KOPT-K1 (cell line): Measurements from ENCODE around the gene CHRM2.

ENCODE experiments used
- H3K27ac ChIP-seq: fragments of 200-600 bp; sonication (generic); 2 replicates; pipeline ENCODE4 v1.5.1; 2016; ENCODE audit warnings: antibody characterized with exemption, mild to moderate bottlenecking, low read depth, low read length; ENCODE audit not compliant: poor library complexity, severe bottlenecking
- H3K36me3 ChIP-seq: fragments of 200-600 bp; sonication (generic); 2 replicates; pipeline ENCODE4 v1.5.1; 2017; ENCODE audit warnings: antibody characterized with exemption, mild to moderate bottlenecking, low read length, moderate library complexity; ENCODE audit not compliant: insufficient read depth
- H3K9me3 ChIP-seq: fragments of 200-600 bp; sonication (generic); 2 replicates; pipeline ENCODE4 v1.5.1; 2017; ENCODE audit warnings: antibody characterized with exemption, low read length, mild to moderate bottlenecking; ENCODE audit not compliant: insufficient read depth, poor library complexity, severe bottlenecking

CHRM2 gene

DNA sequence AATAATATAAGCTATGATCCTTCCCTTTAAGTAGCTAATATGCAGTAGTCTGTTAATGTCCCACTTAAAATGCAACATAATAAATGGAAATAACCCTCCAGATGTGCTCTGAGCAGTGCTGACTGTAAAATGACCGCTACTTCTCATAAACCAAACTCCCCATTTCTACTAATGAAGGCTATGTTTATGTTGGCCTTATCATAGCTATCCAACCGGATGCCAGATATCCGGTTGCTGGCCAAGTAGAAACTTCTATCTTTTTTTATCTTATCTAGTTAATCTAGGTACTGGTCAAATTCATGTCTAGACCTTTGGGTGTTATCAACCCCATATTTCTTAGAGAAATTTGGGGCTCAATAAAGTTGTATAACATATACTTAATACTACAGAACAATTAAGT, 56.6 kb downstream of the CHRM2 start:
- Histone ChIP-seq H3K27ac (no peak overlapping the region), H3K36me3 (no peaks in the 10 kb centered on the region), H3K9me3 (no peaks in the 10 kb centered on the region)

DNA sequence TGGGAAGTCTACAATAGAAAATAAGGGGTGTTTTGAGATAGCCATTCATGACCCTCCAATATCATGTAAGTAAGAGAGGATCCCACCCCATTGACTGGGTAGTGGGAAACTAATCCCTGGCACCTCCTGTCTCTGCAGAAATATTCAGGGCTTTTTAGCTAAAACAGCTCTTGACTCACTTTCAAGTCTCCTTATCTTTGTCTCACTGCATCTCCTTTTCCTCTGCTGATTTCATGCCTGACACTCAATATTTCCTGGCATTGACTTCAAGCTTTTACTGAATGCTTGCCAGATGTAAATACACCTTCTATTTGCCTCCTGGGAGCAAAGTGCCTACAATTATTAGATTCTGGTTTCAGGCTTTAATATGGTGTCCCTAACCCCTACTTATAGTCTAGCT, 57.1 kb downstream of the CHRM2 start:
- no peak overlapping the region for H3K27ac ChIP-seq
- no peaks in the 10 kb centered on the region for H3K9me3 ChIP-seq
- H3K36me3 ChIP-seq = no peaks in the 10 kb centered on the region

DNA sequence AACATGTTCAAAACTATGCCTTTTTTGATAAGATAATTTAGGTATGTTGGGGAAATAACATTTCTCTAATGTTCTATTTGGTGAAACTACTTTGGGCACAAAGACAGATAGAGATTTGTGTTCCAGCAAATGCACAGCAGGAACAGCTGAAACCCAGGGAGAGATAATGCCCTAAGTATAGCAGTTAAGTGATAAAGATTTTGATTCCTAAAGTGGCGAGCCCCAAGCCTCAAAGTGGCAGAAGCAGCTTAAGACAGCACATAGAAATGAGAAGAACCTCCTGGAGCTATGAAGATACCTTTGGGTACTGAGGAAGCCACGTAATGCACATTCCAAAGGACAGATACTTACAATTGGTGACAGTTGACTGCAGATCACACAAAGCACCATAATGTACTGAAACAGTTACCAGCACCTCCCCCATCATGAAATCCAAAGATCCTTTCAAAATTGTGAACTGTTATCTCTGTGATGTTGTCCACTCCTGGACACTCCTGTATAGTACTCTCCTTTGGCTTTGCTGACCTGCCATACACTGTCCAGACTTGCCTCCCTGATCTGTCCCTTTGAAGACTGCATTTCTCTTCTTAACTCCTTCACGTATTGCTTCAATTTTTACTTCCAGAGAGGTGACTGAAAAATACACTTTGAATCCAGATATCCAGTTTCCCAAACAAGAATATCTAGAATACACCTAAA, 62.9 kb downstream of the CHRM2 start:
- Histone ChIP-seq H3K27ac (no peak overlapping the region), H3K9me3 (no peaks in the 10 kb centered on the region), H3K36me3 (no peaks in the 10 kb centered on the region)

DNA sequence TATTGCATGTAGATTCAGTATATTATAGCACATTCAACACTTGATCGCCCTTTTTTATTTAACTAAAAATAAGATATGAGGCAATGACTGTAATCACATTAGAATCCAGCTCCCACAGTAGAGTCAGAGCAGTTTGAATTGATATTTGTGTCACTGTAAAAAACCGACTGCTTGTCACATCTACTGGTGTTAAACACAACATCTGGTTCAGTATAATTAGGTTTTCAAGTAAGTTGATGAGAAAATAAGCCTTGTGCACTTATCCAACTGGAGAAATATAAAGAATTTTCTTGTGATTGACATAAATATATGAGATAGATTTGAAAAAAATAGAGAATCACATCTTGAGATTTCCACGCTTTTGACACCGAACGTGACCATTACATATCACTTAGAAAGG, 69.0 kb downstream of the CHRM2 start:
- Histone ChIP-seq H3K9me3 (no peaks in the 10 kb centered on the region), H3K36me3 (no peaks in the 10 kb centered on the region), H3K27ac (no peak overlapping the region)

DNA sequence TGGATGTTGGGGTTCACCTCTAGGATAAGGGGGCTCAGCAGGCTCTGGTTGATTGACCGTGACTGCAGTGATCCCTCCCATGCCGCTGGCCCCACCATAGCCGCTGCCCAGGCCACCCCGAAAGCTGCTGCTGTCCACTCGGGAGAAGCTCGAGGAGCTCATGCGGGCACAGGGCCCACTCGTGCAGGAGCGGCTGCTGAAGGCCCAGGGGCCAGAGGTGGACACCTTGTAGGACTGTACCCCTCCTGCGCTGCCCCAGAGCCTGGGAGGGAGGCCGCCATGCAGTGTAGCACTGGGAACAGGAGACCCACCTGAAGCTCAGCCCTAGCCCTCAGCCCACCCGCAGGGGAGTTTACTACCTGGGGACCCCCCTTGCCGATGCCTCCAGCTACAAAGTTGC, 70.0 kb downstream of the CHRM2 start:
- no peaks in the 10 kb centered on the region for H3K9me3 ChIP-seq
- no peaks in the 10 kb centered on the region for H3K36me3 ChIP-seq
- no peak overlapping the region for H3K27ac ChIP-seq

DNA sequence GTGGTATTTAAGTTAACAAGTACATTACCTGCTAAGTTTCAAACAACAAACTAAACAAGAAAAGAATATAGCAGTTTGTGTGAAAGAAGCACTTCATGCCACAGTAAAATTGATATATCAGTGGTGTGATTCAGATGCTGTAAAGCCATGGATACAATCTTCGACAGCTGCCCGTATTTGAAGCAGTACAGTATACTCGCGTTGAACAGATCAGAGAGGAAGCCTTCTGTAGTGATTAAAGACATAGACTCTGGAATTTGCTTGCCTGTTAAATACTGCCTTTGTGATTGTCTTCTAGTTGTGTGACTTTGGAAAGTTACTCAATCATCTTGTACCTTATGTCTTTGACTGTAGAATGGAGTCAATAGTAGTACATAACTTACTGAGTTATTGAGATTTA, 71.7 kb downstream of the CHRM2 start:
- Histone ChIP-seq H3K27ac (no peak overlapping the region), H3K9me3 (no peaks in the 10 kb centered on the region), H3K36me3 (no peaks in the 10 kb centered on the region)

DNA sequence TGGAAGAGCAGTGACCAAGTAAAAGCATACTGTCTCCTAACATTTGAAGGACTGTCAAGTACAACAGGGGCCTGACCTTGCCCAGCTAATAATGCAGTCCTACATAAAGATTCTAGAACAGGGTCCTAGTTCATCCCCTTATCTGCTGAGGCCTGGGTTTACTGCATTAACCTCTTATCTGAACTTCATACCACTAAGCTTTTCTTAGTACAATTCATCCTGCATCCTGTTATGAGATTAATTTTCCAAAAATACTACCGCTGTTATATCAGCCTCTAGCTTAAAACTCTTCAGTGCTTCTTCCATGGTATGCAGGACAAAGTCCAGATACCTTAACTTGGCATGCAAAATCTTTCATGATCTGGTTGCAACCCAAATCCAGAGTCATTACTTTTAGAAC, 72.5 kb downstream of the CHRM2 start:
- Histone ChIP-seq H3K36me3 (no peaks in the 10 kb centered on the region), H3K27ac (no peak overlapping the region), H3K9me3 (no peaks in the 10 kb centered on the region)

DNA sequence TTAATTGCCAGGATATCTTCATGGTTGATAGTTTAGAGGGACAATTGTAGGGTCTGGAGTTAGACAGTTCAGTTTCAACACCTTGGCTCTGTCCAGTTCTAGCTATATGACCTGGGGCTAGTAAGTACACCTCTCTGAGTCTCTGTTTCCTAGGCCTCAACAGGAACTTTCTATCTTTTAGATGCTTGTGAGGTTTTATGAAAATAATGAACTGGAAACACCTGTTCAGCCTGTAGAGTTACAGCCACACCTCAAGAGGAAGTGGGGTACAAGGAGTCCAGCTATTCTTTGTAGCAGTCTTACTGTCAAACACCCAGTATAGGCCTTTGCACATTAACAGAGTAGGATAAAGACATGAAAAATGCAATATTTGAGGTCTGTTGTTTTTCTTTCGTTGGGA, 73.4 kb downstream of the CHRM2 start:
- no peaks in the 10 kb centered on the region for H3K36me3 ChIP-seq
- H3K9me3 ChIP-seq = no peaks in the 10 kb centered on the region
- no peak overlapping the region for H3K27ac ChIP-seq

DNA sequence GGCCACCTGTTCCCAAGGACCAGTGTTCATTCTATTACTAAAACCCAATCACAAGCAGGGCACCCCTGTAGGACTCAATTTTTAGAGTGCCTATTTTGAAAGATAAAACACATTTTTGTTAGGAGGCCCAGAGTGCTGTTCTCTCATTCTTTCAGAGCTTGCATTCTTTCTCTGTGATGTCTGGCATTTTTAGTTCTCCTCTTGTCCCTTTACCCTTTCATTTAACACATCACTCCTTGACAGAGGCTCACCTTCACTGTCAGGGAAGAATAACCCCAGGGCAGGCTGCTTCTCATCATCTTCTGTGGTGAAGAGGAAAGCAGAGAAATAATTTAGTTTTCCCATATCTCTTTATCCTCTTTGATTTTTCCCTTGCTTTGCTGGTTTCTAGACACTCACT, 73.9 kb downstream of the CHRM2 start:
- Histone ChIP-seq H3K9me3 (no peaks in the 10 kb centered on the region), H3K27ac (no peak overlapping the region), H3K36me3 (no peaks in the 10 kb centered on the region)

DNA sequence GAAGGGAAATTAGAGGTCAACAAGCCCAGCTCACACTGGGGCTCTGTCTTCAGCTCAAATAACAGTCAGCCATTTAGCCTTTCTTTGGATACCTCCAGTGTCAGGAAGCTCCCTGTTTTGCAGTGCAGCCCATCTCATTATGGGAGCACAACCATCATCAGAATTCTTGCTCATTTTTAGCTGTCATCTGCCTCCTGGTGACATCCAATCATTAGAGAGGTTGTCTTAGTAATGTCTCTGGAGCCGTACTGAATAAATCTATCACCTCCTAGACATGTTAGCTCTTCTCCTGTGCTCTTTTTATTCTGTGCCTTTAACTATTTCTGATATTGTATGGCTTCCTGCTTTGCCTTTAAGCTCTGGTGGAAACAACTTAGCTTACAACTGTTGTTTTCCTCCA, 74.5 kb downstream of the CHRM2 start:
- H3K27ac ChIP-seq = no peak overlapping the region

DNA sequence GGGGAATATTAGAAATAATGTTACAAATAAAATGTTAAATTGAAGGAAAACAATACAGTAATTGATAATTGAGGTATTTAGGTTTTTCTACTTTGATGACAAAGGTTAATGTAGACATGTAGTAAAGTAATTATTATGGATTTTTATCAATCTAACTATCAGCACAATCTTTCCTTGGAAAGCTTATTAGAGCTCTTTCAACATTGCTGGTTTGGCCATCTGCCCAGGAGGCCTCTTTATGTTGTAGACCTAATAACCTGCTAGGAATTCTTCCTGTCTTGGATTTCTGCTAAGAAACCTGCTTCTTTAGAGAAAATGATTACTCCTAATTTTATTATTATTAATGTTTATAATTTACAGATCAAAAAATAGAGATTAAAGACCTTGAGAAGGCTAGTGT, 78.9 kb downstream of the CHRM2 start:
- no peaks in the 10 kb centered on the region for H3K9me3 ChIP-seq
- H3K27ac ChIP-seq = no peak overlapping the region
- no peaks in the 10 kb centered on the region for H3K36me3 ChIP-seq

More for the DNA sequence above, 74.5 kb downstream of the CHRM2 start:
- H3K36me3 ChIP-seq = no peaks in the 10 kb centered on the region
- no peaks in the 10 kb centered on the region for H3K9me3 ChIP-seq

DNA sequence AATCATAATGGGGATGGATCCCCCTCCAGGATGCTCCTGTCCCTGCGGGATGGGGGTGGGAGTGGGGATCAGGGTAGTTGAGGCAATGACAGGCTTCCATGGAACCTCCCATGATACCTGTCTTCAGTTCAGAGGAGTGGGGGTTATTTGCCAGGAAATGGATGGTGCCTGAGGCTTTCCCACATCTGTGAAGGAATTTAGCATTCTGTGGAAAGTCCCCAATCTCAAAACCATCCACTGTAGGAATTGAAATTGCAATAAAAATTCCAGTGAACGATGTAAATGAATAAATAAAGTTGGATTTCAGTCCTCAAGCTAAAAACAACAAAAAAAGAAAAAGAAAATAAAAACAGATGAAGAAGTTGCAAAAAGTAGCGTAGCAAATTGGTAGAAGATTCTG, 81.9 kb downstream of the CHRM2 start:
- Histone ChIP-seq H3K27ac (no peak overlapping the region), H3K9me3 (no peaks in the 10 kb centered on the region), H3K36me3 (no peaks in the 10 kb centered on the region)

DNA sequence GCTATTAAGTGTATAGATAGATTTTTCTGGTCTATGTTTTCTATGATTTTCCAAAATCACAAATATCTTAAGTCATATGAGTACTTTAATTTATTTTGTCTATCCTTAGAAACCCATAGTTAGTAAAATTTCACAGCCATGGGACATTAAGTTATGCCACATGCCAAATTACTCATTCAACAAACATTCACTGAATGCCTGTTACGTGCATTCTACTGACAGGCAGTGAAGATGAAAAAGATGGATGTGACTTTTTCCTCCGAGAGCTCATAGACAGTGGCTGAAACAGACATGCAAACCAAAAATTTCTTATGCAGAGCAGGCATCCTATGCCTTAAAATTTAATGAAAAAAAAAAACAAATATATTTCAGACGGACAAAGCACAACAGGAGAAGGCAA, 84.9 kb downstream of the CHRM2 start:
- no peaks in the 10 kb centered on the region for H3K36me3 ChIP-seq
- H3K27ac ChIP-seq = no peak overlapping the region

DNA sequence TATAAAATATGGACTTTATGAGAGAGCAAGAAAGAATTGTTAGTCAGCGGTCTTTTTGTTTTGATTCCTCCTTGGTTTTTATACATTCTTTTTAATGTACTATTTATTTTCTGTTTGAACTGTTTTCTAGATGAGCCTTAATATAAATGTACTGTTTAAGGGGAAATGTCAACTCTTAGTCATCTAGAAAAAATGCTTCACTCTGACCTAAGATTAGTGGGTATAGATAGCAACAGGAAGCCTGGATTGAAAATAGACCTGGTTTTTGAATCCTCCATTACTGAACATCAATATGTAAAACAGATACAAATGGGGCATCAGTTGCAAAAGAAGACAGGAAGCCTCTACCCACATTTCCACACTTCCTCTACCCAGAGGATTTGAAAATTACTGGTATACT, 87.8 kb downstream of the CHRM2 start:
- no peak overlapping the region for H3K27ac ChIP-seq
- H3K9me3 ChIP-seq = no peaks in the 10 kb centered on the region
- H3K36me3 ChIP-seq = no peaks in the 10 kb centered on the region

More for the DNA sequence above, 84.9 kb downstream of the CHRM2 start:
- no peaks in the 10 kb centered on the region for H3K9me3 ChIP-seq

DNA sequence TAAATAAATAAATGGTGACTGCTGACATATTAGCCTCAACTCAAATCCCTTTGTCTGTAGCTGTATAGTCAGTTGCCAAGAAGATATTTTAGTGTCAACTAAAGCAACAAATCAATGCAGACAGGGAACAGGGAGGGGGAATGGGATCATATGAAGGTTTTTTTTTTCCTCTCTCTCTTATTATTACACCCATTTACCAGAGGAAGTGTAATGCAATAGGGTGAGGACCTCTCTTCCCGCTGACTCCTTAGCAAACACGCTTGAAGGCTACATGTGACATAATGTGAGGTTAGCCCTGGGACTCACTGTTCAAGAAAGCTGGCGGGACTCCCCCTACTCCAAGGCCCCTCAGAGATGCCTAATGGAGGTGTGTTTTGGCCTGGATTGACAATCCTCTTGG, 88.2 kb downstream of the CHRM2 start:
- Histone ChIP-seq H3K36me3 (no peaks in the 10 kb centered on the region), H3K9me3 (no peaks in the 10 kb centered on the region), H3K27ac (no peak overlapping the region)

DNA sequence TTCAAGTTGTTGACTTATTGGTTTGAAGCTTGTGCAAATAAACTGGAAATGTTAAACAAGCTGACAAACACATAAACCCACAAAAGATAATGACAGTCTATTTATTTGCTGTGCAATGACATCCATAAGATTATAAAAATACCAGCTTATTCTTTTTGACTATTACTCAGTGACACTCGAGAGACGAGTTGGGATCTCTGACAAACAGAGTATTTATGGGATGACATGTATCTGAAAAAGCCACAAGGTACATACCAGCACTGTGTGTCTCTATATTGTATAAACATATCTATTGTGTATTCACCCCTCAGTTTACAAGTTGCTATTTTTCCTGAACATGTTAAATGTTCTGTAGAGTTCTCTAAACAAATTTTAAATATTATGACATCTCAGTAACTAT, 88.9 kb downstream of the CHRM2 start:
- Histone ChIP-seq H3K27ac (no peak overlapping the region), H3K9me3 (no peaks in the 10 kb centered on the region)

More for the DNA sequence above, 88.9 kb downstream of the CHRM2 start:
- no peaks in the 10 kb centered on the region for H3K36me3 ChIP-seq
